GM12878 (cell line): ENCODE data around the gene TSHZ2. TPM values are rescaled to one million over a fixed set of nuclear protein-coding genes. Genes with fewer than 3 reads are reported as not detected.

Experiments used
- ATAC-seq: fragments of 200-7000 bp; cut with Tn5 transposase; 3 replicates; pipeline ENCODE4 v1.9.1; 2020; ENCODE audit warnings: mild to moderate bottlenecking, moderate library complexity
- BruUV-seq: library from RNA; stranded (reverse); fragments of 400-500 nt; replicated peaks from 2 replicates; lab custom pipeline; 2021; lab: Mats Ljungman, UMichigan
- CTCF ChIA-PET: fragments of 300-600 bp; sonication (Branson Sonifier 250); formaldehyde crosslinking; extraction: SDS; loops from one replicate; lab custom pipeline; 2021; ENCODE audit warnings: inconsistent platforms; lab: Yijun Ruan, JAX
- POLR2A ChIA-PET: fragments of 350-600 bp; formaldehyde crosslinking; extraction: SDS; loops from one replicate; lab custom pipeline; 2021; ENCODE audit warnings: inconsistent platforms; lab: Charles Lee
- RAD21 ChIA-PET: fragments of 300-600 bp; sonication (Branson Sonifier 250); formaldehyde crosslinking; loops from one replicate; lab custom pipeline; 2023; ENCODE audit warnings: antibody characterized with exemption; ENCODE audit not compliant: unreplicated experiment; lab: Charles Lee
- SMC1A ChIA-PET: fragments of 300-600 bp; sonication (Branson Sonifier 250); formaldehyde crosslinking; loops from one replicate; lab custom pipeline; 2023; ENCODE audit not compliant: unreplicated experiment, uncharacterized antibody; lab: Charles Lee
- DNase-seq: peaks from one replicate; pipeline ENCODE4 v3.0.0-alpha.2; 2011; ENCODE audit warnings: low read depth, low spot score
- FAIRE-seq: peaks from 3 replicates; lab custom pipeline; 2011; peaks lifted over from hg19 to GRCh38; lab: Jason Lieb, UNC
- H2AFZ ChIP-seq: 2 replicates; pipeline ENCODE4 v1.6.0; 2011; ENCODE audit warnings: low read depth, low read length, control low read depth; ENCODE audit not compliant: control insufficient read depth
- H3K27ac ChIP-seq: 2 replicates; pipeline ENCODE4 v1.5.1; 2011; ENCODE audit warnings: control low read depth; ENCODE audit not compliant: control insufficient read depth, insufficient read depth
- H3K27me3 ChIP-seq, 2 experiments: replicated peaks in 1 of 2; 2 replicates each; pipeline versions ENCODE4 v1.6.0 to v1.6.1; 2011; ENCODE audit warnings: low read length in 1 of 2; ENCODE audit not compliant: control insufficient read depth in 2 of 2, insufficient read depth in 2 of 2
- H3K36me3 ChIP-seq, 2 experiments: 2 replicates each; pipeline ENCODE4 v1.5.1; 2011; ENCODE audit warnings: low read length in 1 of 2; ENCODE audit not compliant: control insufficient read depth in 2 of 2, insufficient read depth in 2 of 2
- H3K4me1 ChIP-seq: 2 replicates; pipeline ENCODE4 v1.6.1; 2011; ENCODE audit warnings: mild to moderate bottlenecking, low read length, moderate library complexity, mixed read lengths; ENCODE audit not compliant: control insufficient read depth, insufficient read depth
- H3K4me2 ChIP-seq: 2 replicates; pipeline ENCODE4 v1.6.0; 2011; ENCODE audit warnings: control low read depth; ENCODE audit not compliant: control insufficient read depth, insufficient read depth
- H3K4me3 ChIP-seq: fragments of 200-600 bp; sonication (generic); 2 replicates; pipeline ENCODE4 v1.5.1; 2016
- H3K79me2 ChIP-seq: 2 replicates; pipeline ENCODE4 v1.6.0; 2011; ENCODE audit warnings: low read length; ENCODE audit not compliant: control insufficient read depth, insufficient read depth
- H3K9ac ChIP-seq: 2 replicates; pipeline ENCODE4 v1.8.0; 2011; ENCODE audit warnings: low read length, control low read depth, mixed read lengths; ENCODE audit not compliant: control insufficient read depth, insufficient read depth
- H3K9me3 ChIP-seq: replicated peaks from 3 replicates; pipeline ENCODE4 v1.5.1; 2011; ENCODE audit warnings: mild to moderate bottlenecking, low read length; ENCODE audit not compliant: control insufficient read depth, insufficient read depth
- H4K20me1 ChIP-seq: 2 replicates; pipeline ENCODE4 v1.6.0; 2011; ENCODE audit not compliant: control insufficient read depth, insufficient read depth
- DPF2 ChIP-seq: fragments of 450-650 bp; IDR thresholded peaks from 2 replicates; pipeline ENCODE4 v1.6.1; 2017; ENCODE audit warnings: mild to moderate bottlenecking
- IKZF2 ChIP-seq, 2 experiments: fragments of 450-650 bp; IDR thresholded peaks; 2 replicates each; pipeline ENCODE4 v1.6.1; 2017; ENCODE audit warnings: mild to moderate bottlenecking in 2 of 2, moderate library complexity in 2 of 2
- MYB ChIP-seq: fragments of 150-350 bp; IDR thresholded peaks from 2 replicates; pipeline ENCODE4 v1.6.1; 2014; ENCODE audit warnings: mild to moderate bottlenecking, low read depth, low read length, borderline replicate concordance
- POLR2AphosphoS5 ChIP-seq: IDR thresholded peaks from 2 replicates; pipeline ENCODE4 v1.6.1; 2011; ENCODE audit warnings: mild to moderate bottlenecking, low read length, inconsistent platforms
- RUNX3 ChIP-seq: IDR thresholded peaks from 2 replicates; pipeline ENCODE4 v1.6.1; 2012; ENCODE audit warnings: low read length, inconsistent platforms
- SMAD1 ChIP-seq: fragments of 450-650 bp; IDR thresholded peaks from 2 replicates; pipeline ENCODE4 v1.6.1; 2018; ENCODE audit warnings: mild to moderate bottlenecking, low read depth; ENCODE audit not compliant: partially characterized antibody
- SMC3 ChIP-seq: IDR thresholded peaks from 2 replicates; pipeline ENCODE4 v1.6.1; 2011; ENCODE audit warnings: low read length, improper control_type of control experiment, borderline replicate concordance
- SREBF2 ChIP-seq: IDR thresholded peaks from 2 replicates; pipeline ENCODE4 v1.6.1; 2012; ENCODE audit warnings: mild to moderate bottlenecking, low read length
- WGBS: methylation state at CpG from one replicate; pipeline ENCODE4 v1.1.6; 2016; ENCODE audit warnings: low lambda C conversion rate; ENCODE audit not compliant: insufficient replicate concordance, insufficient coverage; ENCODE audit errors: missing lambda C conversion rate; 5-methylcytosine and 5-hydroxymethylcytosine counted together
- in situ Hi-C: fragments of 300-500 bp; cut with MboI; formaldehyde crosslinking; loops from 9 replicates; pipeline ENCODE4 v1.14.3; 2018; ENCODE audit warnings: mixed read lengths
- intact Hi-C: fragments of 100-400 bp; cut with micrococcal nuclease; formaldehyde crosslinking; loops from one replicate; pipeline ENCODE4 v1.14.2; 2022; ENCODE audit not compliant: unreplicated experiment
- polyA plus RNA-seq, 11 experiments: library from polyadenylated mRNA; depleted of rRNA in 4 of 11; unstranded in 6 of 11; stranded (reverse) in 5 of 11; fragments of >200 nt; fragmentation: Nextera tagmentation in 4 of 11; fragmentation: Illumina TruSeq in 1 of 11; extraction: Ambion mirVana in 4 of 11; extraction: Trizol in 1 of 11; gene quantifications; 1 replicate in 1 of 11; 2 replicates in 10 of 11; pipeline versions ENCODE4 v1.2.1 to v1.2.3, GENCODE V29; 2011 to 2016; ENCODE audit warnings: inconsistent platforms in 2 of 11, missing spikeins in 2 of 11, low read depth in 1 of 11
- total RNA-seq, 4 experiments: library from RNA; depleted of rRNA in 3 of 4; stranded (reverse); fragments of >200 nt in 3 of 4; fragmentation: Illumina TruSeq in 1 of 4; extraction: Trizol in 1 of 4; gene quantifications; 2 replicates each; pipeline versions ENCODE4 v1.2.1 to v1.2.3, GENCODE V29; 2013 to 2021
- TF ChIP-seq, protein P1 (sequence below): fragments of 450-650 bp; conservative IDR thresholded peaks from 2 replicates; pipeline ENCODE4 v1.6.1; 2017; ENCODE audit warnings: mild to moderate bottlenecking, moderate library complexity
- TF ChIP-seq, protein P2 (sequence below): fragments of 450-650 bp; IDR thresholded peaks from 2 replicates; pipeline ENCODE4 v1.6.1; 2017; ENCODE audit warnings: antibody characterized with exemption, mild to moderate bottlenecking, moderate library complexity
- TF ChIP-seq, protein P3 (sequence below): fragments of 450-650 bp; formaldehyde crosslinking; IDR thresholded peaks from 2 replicates; pipeline ENCODE4 v1.5.0; 2022; ENCODE audit warnings: mild to moderate bottlenecking, missing genetic modification characterization
- TF ChIP-seq, protein P4 (sequence below): fragments of 450-650 bp; IDR thresholded peaks from 2 replicates; pipeline ENCODE4 v1.6.1; 2018; ENCODE audit warnings: borderline replicate concordance, mild to moderate bottlenecking; ENCODE audit not compliant: partially characterized antibody

Gene TSHZ2
- total and polyA plus RNA-seq, 10 of the 15 experiments (the other 5 are each of a cell fraction or from before 2014, with no cell fraction given), result 0.01 to 0.86 (median 0.13) TPM; not detected in 2

DNA sequence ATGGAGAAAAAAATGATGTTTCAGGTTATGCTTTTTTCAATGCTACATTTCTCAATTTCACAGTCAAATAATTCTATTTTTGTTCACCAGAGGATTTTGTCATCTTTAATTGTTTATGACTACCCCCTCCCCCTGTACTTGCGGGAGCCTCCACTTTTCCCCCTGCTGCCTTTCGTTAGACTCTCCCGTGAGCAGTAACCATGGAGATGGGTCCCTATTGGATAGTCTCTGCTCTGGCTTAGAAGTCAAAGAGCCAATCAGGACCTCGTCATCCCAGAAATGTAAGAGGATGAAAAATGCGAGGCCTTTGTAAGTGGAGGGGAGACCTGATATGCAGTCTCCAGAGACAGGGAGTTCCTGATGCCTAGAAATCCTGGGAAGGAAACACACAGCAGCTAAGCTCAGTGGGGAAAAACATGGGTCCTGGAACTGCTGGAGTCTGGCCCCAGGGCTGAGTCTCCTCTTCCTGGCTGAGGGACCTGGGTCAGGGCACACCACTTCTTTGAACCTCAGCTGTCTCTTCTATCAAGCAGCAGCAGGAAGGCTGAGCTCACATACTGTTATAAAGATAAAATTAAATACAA is 298.7 kb downstream of the TSHZ2 start (continued):
- TF ChIP-seq, protein P1, sequence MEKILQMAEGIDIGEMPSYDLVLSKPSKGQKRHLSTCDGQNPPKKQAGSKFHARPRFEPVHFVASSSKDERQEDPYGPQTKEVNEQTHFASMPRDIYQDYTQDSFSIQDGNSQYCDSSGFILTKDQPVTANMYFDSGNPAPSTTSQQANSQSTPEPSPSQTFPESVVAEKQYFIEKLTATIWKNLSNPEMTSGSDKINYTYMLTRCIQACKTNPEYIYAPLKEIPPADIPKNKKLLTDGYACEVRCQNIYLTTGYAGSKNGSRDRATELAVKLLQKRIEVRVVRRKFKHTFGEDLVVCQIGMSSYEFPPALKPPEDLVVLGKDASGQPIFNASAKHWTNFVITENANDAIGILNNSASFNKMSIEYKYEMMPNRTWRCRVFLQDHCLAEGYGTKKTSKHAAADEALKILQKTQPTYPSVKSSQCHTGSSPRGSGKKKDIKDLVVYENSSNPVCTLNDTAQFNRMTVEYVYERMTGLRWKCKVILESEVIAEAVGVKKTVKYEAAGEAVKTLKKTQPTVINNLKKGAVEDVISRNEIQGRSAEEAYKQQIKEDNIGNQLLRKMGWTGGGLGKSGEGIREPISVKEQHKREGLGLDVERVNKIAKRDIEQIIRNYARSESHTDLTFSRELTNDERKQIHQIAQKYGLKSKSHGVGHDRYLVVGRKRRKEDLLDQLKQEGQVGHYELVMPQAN, result no peak
- TF ChIP-seq SMAD1 (no peak), SMC3 (no peak)
- TF ChIP-seq, all 136 proteins: peak for 0

DNA sequence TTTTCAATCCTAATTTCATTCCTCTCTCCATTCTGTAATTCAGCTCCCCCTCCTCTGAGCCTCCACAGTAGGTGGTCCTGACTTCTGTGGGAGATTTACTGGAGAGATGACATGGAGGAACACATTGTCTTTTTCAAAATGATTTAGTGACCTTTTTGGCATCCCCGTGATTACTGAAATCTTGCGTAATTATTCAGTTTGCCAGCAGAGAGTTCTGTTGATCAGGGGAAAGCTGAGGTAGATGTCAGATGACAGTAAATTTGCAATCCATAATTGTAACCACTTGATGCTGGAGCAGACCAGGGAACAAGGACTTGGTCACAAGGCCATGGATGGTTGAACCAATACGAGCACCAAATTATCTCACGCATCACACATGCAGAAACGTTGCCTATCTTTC is 302.2 kb downstream of the TSHZ2 start:
- Histone ChIP-seq H3K9ac (no peak overlapping the region), H4K20me1 (no peaks in the 10 kb centered on the region), H3K4me2 (no peak overlapping the region), H3K27me3 (no peaks in the 10 kb centered on the region; a peak in 1 of 4 replicates), H3K4me3 (no peak overlapping the region), H2AFZ (no peak overlapping the region), H3K36me3 (no peaks in the 10 kb centered on the region), H3K4me1 (no peaks in the 10 kb centered on the region), H3K79me2 (no peaks in the 10 kb centered on the region), H3K27ac (no peak overlapping the region), H3K9me3 (no peaks in the 10 kb centered on the region)
- in situ Hi-C loops, result no loop called here
- 71% methylated on average over 5 of the region's 5 CpGs for WGBS
- FAIRE-seq (no peak), ATAC-seq (no peak), DNase-seq (no peak)
- intact Hi-C loops, result no loop called here
- ChIA-PET CTCF (no interaction called here), RAD21 (interaction anchor here (1.0 kb wide), 1 partner anchor 684 kb away, joined by 4 read pairs; no protein-coding TSS in a partner anchor), SMC1A (no interaction called here), POLR2A (no interaction called here)
- BruUV-seq, result no TSS peak
- no peak for TF ChIP-seq POLR2AphosphoS5
- no peak for TF ChIP-seq MYB
- TF ChIP-seq DPF2, result no peak
- no peak for TF ChIP-seq IKZF2 (IDR thresholded peaks at IDR 0.05)
- TF ChIP-seq, protein P2, sequence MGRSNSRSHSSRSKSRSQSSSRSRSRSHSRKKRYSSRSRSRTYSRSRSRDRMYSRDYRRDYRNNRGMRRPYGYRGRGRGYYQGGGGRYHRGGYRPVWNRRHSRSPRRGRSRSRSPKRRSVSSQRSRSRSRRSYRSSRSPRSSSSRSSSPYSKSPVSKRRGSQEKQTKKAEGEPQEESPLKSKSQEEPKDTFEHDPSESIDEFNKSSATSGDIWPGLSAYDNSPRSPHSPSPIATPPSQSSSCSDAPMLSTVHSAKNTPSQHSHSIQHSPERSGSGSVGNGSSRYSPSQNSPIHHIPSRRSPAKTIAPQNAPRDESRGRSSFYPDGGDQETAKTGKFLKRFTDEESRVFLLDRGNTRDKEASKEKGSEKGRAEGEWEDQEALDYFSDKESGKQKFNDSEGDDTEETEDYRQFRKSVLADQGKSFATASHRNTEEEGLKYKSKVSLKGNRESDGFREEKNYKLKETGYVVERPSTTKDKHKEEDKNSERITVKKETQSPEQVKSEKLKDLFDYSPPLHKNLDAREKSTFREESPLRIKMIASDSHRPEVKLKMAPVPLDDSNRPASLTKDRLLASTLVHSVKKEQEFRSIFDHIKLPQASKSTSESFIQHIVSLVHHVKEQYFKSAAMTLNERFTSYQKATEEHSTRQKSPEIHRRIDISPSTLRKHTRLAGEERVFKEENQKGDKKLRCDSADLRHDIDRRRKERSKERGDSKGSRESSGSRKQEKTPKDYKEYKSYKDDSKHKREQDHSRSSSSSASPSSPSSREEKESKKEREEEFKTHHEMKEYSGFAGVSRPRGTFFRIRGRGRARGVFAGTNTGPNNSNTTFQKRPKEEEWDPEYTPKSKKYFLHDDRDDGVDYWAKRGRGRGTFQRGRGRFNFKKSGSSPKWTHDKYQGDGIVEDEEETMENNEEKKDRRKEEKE, result no peak
- TF ChIP-seq SREBF2, result no peak
- no peak for TF ChIP-seq RUNX3
- TF ChIP-seq, protein P3, sequence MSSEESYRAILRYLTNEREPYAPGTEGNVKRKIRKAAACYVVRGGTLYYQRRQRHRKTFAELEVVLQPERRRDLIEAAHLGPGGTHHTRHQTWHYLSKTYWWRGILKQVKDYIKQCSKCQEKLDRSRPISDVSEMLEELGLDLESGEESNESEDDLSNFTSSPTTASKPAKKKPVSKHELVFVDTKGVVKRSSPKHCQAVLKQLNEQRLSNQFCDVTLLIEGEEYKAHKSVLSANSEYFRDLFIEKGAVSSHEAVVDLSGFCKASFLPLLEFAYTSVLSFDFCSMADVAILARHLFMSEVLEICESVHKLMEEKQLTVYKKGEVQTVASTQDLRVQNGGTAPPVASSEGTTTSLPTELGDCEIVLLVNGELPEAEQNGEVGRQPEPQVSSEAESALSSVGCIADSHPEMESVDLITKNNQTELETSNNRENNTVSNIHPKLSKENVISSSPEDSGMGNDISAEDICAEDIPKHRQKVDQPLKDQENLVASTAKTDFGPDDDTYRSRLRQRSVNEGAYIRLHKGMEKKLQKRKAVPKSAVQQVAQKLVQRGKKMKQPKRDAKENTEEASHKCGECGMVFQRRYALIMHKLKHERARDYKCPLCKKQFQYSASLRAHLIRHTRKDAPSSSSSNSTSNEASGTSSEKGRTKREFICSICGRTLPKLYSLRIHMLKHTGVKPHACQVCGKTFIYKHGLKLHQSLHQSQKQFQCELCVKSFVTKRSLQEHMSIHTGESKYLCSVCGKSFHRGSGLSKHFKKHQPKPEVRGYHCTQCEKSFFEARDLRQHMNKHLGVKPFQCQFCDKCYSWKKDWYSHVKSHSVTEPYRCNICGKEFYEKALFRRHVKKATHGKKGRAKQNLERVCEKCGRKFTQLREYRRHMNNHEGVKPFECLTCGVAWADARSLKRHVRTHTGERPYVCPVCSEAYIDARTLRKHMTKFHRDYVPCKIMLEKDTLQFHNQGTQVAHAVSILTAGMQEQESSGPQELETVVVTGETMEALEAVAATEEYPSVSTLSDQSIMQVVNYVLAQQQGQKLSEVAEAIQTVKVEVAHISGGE (CRISPR knock-in tag), result no peak
- TF ChIP-seq, protein P4, sequence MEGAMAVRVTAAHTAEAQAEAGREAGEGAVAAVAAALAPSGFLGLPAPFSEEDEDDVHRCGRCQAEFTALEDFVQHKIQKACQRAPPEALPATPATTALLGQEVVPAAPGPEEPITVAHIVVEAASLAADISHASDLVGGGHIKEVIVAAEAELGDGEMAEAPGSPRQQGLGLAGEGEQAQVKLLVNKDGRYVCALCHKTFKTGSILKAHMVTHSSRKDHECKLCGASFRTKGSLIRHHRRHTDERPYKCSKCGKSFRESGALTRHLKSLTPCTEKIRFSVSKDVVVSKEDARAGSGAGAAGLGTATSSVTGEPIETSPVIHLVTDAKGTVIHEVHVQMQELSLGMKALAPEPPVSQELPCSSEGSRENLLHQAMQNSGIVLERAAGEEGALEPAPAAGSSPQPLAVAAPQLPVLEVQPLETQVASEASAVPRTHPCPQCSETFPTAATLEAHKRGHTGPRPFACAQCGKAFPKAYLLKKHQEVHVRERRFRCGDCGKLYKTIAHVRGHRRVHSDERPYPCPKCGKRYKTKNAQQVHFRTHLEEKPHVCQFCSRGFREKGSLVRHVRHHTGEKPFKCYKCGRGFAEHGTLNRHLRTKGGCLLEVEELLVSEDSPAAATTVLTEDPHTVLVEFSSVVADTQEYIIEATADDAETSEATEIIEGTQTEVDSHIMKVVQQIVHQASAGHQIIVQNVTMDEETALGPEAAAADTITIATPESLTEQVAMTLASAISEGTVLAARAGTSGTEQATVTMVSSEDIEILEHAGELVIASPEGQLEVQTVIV, result no peak
